Panc1 (cell line): Measurements from ENCODE around the gene HDHD3.

Experiments
- POLR2AphosphoS5 ChIP-seq: IDR thresholded peaks from 2 replicates; pipeline ENCODE4 v1.6.1; 2012; ENCODE audit warnings: mild to moderate bottlenecking, low read depth, low read length, moderate library complexity
- REST ChIP-seq, 2 experiments: IDR thresholded peaks; 2 replicates each; pipeline ENCODE4 v1.6.1; 2011 to 2012; ENCODE audit warnings: low read depth in 2 of 2, control low read depth in 1 of 2, low read length in 1 of 2, mild to moderate bottlenecking in 1 of 2, moderate library complexity in 1 of 2; ENCODE audit not compliant: insufficient read depth in 1 of 2
- SIN3A ChIP-seq: IDR thresholded peaks from 2 replicates; pipeline ENCODE4 v1.6.1; 2012; ENCODE audit warnings: low read depth, mild to moderate bottlenecking, low read length, moderate library complexity, borderline replicate concordance; ENCODE audit not compliant: insufficient read depth
- TCF7L2 ChIP-seq: IDR thresholded peaks from 2 replicates; pipeline ENCODE4 v1.6.1; 2011; ENCODE audit warnings: mild to moderate bottlenecking, low read depth, low read length, inconsistent platforms
- TF ChIP-seq, protein P1 (sequence below): fragments of 450-650 bp; IDR thresholded peaks from 2 replicates; pipeline ENCODE4 v1.5.1; 2017; ENCODE audit warnings: mild to moderate bottlenecking

GRCh38 chr9:113409883-113410206 lies 33.1 kb upstream of the HDHD3 start:
- TF ChIP-seq, protein P1, sequence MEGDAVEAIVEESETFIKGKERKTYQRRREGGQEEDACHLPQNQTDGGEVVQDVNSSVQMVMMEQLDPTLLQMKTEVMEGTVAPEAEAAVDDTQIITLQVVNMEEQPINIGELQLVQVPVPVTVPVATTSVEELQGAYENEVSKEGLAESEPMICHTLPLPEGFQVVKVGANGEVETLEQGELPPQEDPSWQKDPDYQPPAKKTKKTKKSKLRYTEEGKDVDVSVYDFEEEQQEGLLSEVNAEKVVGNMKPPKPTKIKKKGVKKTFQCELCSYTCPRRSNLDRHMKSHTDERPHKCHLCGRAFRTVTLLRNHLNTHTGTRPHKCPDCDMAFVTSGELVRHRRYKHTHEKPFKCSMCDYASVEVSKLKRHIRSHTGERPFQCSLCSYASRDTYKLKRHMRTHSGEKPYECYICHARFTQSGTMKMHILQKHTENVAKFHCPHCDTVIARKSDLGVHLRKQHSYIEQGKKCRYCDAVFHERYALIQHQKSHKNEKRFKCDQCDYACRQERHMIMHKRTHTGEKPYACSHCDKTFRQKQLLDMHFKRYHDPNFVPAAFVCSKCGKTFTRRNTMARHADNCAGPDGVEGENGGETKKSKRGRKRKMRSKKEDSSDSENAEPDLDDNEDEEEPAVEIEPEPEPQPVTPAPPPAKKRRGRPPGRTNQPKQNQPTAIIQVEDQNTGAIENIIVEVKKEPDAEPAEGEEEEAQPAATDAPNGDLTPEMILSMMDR = no peak
- no peak for TF ChIP-seq POLR2AphosphoS5
- no peak for TF ChIP-seq REST (IDR thresholded peaks at IDR 0.05; ENCODE audit: insufficient read depth in 1 of 2, low read depth in 2 of 2, low read length in 1 of 2)
- TF ChIP-seq TCF7L2 = no peak
- TF ChIP-seq SIN3A = no peak
